Bronchial epithelial cell (primary cell): ENCODE measurements around the gene DDIAS. TPM values are rescaled to one million over a fixed set of nuclear protein-coding genes. Genes with fewer than 3 reads are reported as not detected.

Source experiments
- DNase-seq: peaks from one replicate; pipeline ENCODE4 v3.0.0-alpha.2; 2010; ENCODE audit warnings: low read depth
- FAIRE-seq: peaks from 2 replicates; lab custom pipeline; 2011; peaks lifted over from hg19 to GRCh38; lab: Jason Lieb, UNC
- H3K27me3 ChIP-seq: 2 replicates; pipeline ENCODE4 v1.5.1; 2011; ENCODE audit warnings: low read length; ENCODE audit not compliant: control insufficient read depth, insufficient read depth
- H3K36me3 ChIP-seq: 2 replicates; pipeline ENCODE4 v1.5.1; 2011; ENCODE audit warnings: low read length; ENCODE audit not compliant: control insufficient read depth, insufficient read depth
- H3K4me3 ChIP-seq: 2 replicates; pipeline ENCODE4 v1.5.1; 2011; ENCODE audit warnings: mild to moderate bottlenecking, low read depth, low read length, control low read depth
- CTCF ChIP-seq: IDR thresholded peaks from 2 replicates; pipeline ENCODE4 v1.5.1; 2011; ENCODE audit warnings: mild to moderate bottlenecking, moderate library complexity, low read length, control low read depth, inconsistent platforms; ENCODE audit not compliant: insufficient read depth, severe bottlenecking
- total RNA-seq: library from RNA; depleted of rRNA; stranded (reverse); fragments of >200 nt; gene quantifications from 2 replicates; pipeline ENCODE4 v1.2.1, GENCODE V29; 2014

DDIAS gene
- total RNA-seq, 1 donor from 2014 or later = under 0.01 TPM

- no peak overlapping the region for H3K4me3 ChIP-seq
- H3K27me3 ChIP-seq = no peaks in the 10 kb centered on the region
- DNase-seq (no peak), FAIRE-seq (no peak)
- H3K36me3 ChIP-seq = no peaks in the 10 kb centered on the region
- no peak for TF ChIP-seq CTCF
Observed at GRCh38 chr11:82930229-82930628, 28.7 kb downstream of the DDIAS start.

DNA sequence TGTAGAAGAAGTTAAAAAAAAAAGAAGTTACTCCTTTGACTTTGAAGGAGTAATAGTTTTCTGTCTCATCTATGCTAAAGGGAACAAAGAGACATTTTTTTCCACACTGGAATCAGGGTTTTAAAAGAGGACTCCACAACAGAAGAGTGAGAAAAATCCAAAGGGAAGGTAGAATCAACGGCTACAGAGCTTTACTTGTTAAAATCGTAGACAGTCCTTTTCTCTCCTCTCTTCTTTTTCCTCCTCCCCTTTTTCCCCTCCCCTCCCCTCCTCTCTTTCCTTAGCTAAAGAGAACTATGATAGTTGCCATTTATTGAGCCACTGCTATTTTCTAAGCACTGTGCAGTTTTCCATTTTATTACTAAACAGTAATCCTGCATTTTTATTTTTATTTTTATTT lies 29.2 kb downstream of the DDIAS start:
- no peak for TF ChIP-seq CTCF
- FAIRE-seq (no peak), DNase-seq (no peak)
- H3K36me3 ChIP-seq = no peaks in the 10 kb centered on the region
- H3K27me3 ChIP-seq = no peaks in the 10 kb centered on the region
- no peak overlapping the region for H3K4me3 ChIP-seq

- Histone ChIP-seq H3K27me3 (no peaks in the 10 kb centered on the region), H3K36me3 (no peaks in the 10 kb centered on the region), H3K4me3 (no peak overlapping the region)
- no peak for FAIRE-seq
- no peak for DNase-seq
- TF ChIP-seq CTCF = no peak
Observed at GRCh38 chr11:82932564-82932963, 31.0 kb downstream of the DDIAS start.

- H3K4me3 ChIP-seq = no peak overlapping the region
- no peaks in the 10 kb centered on the region for H3K27me3 ChIP-seq
- no peaks in the 10 kb centered on the region for H3K36me3 ChIP-seq
- DNase-seq = peak; percentile 91
- no peak for FAIRE-seq
- TF ChIP-seq CTCF = no peak
Observed at GRCh38 chr11:82936261-82936660, 34.7 kb downstream of the DDIAS start.

GRCh38 chr11:82937554-82937953 lies 36.0 kb downstream of the DDIAS start:
- FAIRE-seq (peak; percentile 7), DNase-seq (no peak)
- Histone ChIP-seq H3K36me3 (no peaks in the 10 kb centered on the region), H3K27me3 (no peaks in the 10 kb centered on the region), H3K4me3 (no peak overlapping the region)
- no peak for TF ChIP-seq CTCF

DNA sequence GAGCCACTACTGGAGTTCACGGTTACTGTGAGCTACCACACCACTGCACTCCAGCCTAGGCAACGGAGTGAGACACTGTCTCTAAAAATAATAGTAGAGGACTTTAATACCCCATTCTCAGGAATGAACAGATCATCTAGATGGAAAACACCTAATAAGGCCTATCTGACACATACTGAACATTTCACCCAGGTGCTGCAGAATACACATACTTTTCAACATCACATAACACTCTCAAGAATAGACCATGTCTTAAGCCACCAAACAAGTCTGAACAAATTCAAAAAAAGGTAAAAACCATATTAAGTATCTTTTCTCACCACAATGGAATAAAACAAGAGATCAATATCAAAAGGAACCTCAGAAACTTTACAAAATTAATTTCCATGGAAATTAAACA lies 37.9 kb downstream of the DDIAS start:
- Histone ChIP-seq H3K27me3 (no peaks in the 10 kb centered on the region), H3K4me3 (no peak overlapping the region), H3K36me3 (no peaks in the 10 kb centered on the region)
- TF ChIP-seq CTCF = no peak
- DNase-seq (peak; percentile 54), FAIRE-seq (no peak)
